Erythroblast (primary cell): Measurements from ENCODE around the gene VIT.

Source experiments
- GATA1 ChIP-seq: IDR thresholded peaks from 2 replicates; pipeline ENCODE4 v1.6.1; 2011; ENCODE audit warnings: low read depth, mild to moderate bottlenecking, control low read depth, low read length, moderate library complexity
- POLR2A ChIP-seq: IDR thresholded peaks from 2 replicates; pipeline ENCODE4 v1.6.1; 2011; ENCODE audit warnings: mild to moderate bottlenecking, low read length

GRCh38 chr2:36664696-36665076, 31.8 kb upstream of the VIT start:
- TF ChIP-seq POLR2A (no peak), GATA1 (no peak)
